Stimulated activated CD4-positive, alpha-beta T cell treated with anti-CD3 and anti-CD28 coated beads, Interleukin-12 subunit alpha, Interleukin-12 subunit beta, amount 100 ng/mL, for 4 hours (primary cell): ENCODE data around the gene PAK2.
"Not testable (repeated sequence)": the region's sequence is repeated elsewhere in the genome, so short reads cannot be mapped to it uniquely, and the experiment has no call there.

Experiments used
- DNase-seq: peaks from one replicate; pipeline ENCODE4 v3.0.0-alpha.2; 2020

Gene PAK2

GRCh38 chr3:196849180-196849741 lies 109.6 kb downstream of the PAK2 start:
- no peak for DNase-seq

- not testable (repeated sequence) for DNase-seq
These were observed 123.3 kb downstream of the PAK2 start for GRCh38 chr3:196863000-196863399.

GRCh38 chr3:196867155-196867506 lies 127.5 kb downstream of the PAK2 start:
- DNase-seq: no peak

GRCh38 chr3:196867507-196868296 lies 128.0 kb downstream of the PAK2 start, which contains the start of gene SENP5:
SENP5 (plus strand) TSS chr3:196867920; CDS start chr3:196885182, 17,262 bp downstream.
- DNase-seq: peak; percentile 90

DNA sequence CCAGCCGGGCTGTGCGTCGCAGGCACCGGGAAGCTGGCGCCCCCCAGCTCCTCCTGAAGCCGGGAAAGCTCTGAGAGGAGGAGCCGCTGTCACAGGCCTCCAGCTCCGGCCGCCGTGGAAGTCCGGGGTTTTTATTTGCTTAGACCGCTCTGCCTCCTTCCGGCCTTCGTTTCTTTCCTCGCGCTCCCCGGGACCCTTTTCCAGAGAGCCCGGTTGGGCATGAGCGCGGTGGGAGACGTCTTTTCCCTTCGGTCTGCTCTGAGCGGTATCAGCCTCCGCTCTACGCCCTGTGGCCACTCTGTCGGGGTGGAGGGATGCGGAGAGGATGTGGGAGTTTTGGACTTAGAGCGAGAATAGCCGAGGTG lies 128.6 kb downstream of the PAK2 start:
- peak; percentile 6 for DNase-seq

DNA sequence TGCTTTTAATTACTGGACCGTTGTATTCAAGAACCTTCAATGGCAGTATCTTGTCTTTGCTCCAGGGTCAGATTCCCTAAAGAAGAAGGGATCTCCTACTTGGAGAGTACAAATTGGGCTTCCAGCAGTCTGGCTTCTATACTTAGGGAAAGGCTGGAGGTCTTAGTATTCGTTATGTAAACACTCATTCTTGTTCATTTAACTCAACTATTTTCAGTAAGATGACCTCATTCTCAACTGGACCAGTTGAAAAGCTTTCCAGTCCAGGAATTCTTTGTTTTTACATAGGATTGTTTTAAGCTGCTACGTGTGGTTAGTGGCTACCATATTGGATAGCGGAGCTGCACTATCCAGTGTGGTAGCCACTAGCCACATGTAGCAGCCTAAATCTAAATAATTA lies 132.7 kb downstream of the PAK2 start:
- no peak for DNase-seq

- not testable (repeated sequence) for DNase-seq
These were observed 134.9 kb downstream of the PAK2 start for GRCh38 chr3:196874511-196875094.

GRCh38 chr3:196875258-196875657 lies 135.6 kb downstream of the PAK2 start:
- DNase-seq: no peak
